NCI-H345 (cell line): ENCODE measurements around the gene ZNF212.

Source experiments
- DNase-seq: peaks from one replicate; lab custom pipeline; 2025; lab: John Stamatoyannopoulos, UW

The ZNF212 gene

DNA sequence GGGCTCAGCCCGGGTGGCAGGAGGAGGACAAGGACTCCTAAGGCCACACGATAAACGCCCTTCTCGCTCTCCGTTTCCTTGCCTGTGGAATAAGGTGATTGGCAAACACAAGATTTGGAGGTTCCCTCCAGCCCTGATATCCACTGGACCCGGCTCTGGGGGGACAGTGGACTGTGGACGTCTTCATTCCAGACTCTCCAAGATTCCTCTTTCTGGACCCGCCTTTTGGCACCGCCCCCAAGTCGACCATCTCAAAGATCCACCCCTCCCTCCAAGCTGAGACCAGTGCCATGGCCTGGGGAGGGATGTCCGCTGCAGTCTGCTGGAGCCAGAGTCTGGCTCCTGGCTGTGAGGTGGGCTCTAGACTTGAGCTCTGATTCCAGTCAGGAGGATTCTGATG, 46.2 kb downstream of the ZNF212 start:
- no peak for DNase-seq

DNA sequence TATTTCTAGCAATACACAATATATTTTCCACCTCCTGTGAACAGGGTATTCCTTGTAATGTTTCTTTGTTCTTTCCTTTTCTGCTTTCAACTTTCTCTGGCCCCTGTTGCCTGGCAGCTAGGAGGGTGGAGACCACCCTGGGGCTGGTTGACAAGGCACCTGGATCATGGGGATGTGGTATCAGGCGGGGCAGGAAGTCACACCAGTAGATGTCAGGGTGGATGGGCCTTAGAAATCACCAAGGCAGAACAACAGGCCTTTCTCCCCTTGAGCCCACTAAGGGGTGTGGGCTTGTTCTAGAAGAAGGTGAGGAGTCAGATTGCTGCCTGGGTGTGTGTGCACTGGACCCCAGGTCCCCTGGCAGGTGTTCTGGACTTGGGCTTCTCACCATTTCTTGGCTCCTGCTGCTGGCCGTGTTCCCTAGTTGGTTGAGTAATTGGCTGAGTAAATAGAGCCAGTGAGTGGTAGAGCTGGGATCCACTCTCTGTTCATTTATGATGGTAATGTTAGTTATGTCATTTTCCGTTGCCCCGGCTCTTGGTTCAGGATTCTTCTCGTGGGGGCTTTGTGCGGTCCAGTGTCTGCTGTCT, 47.5 kb downstream of the ZNF212 start:
- DNase-seq: no peak

DNA sequence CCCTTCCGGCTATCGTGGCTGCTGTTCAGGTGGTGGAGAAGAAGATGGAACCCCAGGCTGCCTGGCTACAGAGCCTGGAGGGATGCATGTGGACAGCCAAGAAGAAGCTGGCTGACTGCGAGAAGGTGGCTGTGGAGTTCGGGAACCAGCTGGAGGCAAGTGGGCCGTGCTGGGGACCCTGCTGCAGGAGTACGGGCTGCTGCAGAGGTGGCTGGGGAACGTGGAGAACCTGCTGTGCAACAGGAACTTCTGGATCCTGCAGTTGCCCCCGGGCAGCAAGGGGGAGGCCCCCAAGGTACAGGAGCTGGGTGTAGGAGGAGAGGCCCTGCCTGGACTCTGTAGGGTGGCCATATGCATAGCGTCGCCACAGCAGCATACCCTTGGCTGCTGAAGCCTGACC, 48.2 kb downstream of the ZNF212 start:
- DNase-seq: no peak

DNA sequence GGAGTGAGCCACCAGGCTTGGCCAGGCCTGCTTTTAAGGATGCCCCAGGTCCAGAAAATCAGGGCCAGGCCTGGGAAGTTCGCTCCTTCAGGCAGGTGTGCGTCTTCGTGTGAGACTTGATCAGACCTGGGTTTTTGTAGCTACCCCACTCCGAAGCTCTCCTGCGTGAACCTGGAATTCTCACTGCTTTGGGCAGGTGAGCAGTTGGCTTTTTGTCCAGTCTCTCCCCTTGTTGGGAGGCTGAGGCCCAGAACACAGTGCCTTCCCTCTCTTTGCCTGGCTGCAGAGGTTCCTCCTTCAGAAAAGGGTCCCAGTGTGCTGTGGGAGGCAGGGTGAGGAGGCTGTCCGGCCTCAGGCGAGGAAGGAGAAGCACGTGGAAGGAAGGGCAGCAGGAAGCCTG, 49.8 kb downstream of the ZNF212 start:
- no peak for DNase-seq

DNA sequence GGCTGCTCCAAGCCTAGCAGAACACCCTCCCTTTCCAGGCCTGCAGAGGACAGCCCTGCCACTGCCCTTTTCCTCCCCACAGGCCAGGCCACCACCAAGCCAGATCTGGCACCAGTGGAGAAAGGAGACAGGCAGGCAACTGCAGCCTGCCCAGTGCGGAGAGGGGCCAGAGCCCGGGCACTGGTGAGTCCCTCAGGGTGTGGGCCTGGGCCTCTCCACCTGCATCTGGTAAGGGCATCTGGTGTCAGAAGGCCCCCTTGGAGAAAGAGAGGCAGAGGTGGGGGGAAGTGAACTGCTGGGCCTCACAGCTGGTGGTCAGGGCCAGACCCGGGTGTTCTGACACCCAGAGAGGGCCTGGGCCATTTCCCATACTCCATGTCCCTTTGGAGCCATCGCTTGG, 50.4 kb downstream of the ZNF212 start:
- no peak for DNase-seq

DNA sequence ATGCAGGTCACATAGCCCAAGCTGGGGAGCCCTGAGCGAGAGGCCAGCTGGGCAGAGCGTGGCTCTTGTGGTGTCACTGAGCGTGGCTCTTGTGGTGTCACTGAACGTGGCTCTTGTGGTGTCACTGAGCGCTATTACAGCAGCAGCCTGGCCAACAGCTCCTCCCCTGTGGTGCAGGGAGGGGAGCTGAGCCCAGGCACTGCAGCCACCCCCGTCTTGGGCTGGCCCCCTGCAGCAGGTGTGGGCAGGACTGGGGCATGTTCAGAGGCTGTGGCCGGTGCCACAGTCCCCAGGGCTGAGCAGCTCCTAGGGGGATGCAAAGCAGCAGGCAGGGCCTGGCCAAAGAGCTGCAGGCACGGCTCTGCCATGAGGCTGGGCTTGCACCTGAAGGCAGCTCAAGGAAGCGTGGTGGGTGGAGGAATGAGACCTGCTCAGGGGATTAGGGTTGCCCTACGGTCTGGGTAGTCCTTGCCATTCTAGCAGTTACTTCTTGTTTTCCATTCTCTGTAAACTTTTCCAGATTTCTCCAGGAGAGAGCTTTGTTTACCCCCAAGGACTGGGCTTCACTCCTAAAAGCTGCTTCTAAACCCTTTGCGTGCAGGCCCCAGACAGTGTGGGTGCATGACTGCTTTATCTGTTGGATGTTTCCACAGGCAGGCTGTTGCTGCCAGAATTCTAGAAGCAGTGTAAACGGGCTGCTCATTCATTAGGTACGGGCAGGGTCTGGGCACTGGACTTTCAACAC, 51.8 kb downstream of the ZNF212 start:
- DNase-seq: no peak

DNA sequence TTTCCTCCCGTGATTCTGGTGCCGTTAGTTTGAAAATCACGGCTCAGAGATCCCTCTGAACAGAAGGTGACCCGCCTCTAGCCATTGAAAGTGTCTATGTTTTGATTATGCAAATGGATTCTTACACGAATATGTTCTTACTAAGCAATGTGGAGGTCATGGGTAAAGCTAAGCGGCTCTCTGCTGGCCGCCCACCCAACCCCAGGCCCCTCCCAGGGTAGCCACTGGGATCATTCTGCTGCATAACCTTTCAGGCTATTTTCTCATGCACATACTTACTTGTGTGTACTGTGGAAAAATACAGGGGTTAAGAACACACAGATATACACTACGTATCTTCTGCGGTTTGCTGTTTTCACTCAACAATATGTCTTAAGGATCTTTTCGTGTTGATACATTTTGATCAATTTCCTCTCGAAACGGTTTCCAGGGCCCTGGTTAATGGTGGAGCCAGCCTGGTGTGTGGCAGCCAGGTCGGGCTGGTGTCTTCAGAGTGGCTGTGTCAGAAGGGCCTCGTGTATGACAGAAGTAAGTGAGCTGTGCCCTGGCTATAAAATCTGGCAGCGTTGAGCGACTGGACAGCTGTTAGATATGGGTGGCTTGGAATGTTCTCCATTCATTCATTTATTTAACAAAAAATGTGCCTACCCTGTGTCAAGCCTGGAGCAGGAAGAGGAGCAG, 52.5 kb downstream of the ZNF212 start:
- no peak for DNase-seq

DNA sequence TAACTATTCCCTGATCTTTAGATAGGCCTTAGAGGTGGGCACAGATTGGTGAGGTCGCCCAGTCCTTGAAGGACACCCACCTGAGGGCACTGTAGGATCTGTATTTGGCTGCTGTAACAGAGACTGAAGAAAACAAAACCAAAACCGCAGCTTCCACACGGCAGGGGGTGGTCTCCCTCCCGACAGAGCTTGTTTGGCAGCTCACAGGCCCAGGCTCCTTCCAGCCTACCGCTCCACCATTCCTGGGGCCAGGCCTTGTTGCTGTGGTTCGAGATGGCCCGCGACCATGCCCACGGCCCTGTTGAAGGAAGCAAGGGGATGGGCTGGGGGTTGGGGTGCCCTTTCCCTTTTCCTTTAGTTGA, 53.0 kb downstream of the ZNF212 start:
- no peak for DNase-seq

DNA sequence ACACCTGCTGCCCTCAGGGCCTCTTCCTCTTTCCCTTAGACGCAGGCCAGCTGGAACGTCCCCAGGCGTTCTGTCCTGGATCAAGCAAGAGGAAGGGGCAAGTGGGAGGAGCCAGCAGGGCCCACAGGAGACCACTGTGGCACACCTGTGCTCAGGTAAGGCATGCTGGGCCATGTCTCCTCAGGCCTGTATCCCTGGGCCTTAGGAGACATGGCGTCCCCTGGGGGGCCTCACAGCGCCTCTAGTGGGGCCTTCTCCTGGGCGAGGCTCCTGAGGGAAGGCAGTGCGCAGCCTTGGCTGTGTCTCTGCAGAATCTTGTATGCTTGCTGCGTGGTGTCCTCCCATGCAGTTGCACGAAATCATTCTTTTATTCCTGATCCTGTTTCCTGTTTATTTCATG, 53.9 kb downstream of the ZNF212 start:
- no peak for DNase-seq

DNA sequence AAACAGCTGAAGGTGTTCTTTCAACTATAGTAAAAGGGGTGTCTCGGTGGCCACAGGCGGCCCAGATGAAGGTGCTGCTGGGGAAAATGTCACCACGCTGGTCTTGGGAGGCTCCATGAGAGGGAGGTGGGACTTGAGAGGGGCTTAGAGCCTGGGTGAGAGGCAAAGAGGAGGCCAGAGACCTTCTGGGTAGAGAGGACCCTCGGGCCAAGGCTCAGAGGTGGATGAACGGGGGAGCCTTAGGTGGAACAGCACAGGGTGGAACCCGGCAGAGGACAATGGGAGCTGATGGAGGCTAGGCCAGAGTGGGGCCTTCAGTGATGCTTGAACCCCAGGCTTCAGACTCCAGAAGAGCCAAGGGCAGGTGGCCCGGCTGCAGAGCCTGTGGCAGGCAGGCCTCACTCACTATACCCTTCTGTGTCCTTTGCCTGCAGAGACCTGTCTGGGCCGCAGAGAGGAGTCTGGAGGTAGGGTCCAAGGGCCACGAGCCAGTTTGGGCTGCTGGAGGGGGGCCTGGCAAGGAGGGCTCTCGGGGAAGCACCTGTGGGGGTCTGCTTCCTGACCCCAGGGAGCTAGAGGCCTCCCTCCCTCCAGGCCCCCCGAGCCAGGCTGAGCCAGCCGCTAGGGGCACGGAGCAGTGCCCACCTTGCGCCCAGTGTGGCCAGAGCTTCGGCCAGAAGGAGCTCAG, 54.6 kb downstream of the ZNF212 start:
- DNase-seq: no peak

DNA sequence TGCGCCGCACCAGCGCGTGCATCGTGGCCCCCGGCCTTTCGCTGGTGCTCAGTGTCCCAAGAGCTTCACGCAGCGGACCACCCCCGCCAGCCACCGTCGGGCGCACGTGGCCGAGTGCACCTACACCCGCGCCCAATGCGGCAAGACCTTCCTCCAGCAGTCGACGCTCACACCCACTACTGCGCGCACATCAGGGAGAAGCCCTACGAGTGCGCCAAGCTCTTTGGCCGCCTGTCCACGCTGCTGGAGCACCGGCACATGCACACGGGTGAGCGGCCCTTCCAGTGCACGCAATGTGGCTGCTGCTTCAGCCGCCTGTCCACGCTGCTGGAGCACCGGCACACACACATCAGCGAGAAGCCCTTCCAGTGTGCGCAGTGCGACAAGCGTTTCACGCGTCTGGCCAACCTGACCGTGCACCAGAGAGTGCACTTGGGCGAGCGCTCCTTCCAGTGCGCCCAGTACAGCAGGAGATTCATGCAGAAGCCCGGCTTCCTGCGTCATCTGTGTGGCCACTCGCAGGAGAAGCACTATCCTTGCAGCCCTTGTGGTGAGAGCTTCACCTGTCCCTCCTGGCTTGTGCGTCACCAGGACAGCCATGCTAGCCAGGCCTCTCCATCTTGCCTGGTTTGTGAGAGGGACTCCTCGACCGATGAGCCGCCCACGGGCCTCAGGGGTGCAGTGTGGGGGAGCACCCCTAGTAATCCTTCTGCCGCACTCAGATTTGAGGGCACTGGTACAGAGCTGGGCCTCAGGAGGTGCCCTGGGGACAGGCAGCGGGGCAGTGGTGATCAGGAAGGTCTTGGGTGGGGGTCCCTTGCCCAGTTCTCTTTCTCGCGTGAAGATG, 55.4 kb downstream of the ZNF212 start:
- no peak for DNase-seq

DNA sequence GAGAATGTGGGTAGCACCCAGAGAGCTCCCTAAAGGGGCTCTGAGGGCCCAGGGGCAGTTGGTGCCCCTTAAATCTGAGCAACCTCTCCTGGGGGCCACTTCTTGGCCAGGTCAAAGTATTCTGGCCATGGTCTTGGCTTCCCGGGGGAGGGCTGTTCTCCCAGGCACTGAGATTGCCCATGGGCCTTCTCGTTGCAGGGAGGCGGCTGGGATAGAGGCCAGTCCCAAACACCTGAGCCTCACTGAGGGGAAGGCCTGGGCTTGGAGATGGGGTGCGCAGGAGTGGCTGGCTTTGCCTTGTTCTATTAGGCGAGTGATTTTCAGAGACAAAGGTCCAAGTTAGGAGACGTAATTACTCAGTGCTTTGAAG, 56.0 kb downstream of the ZNF212 start:
- no peak for DNase-seq

DNA sequence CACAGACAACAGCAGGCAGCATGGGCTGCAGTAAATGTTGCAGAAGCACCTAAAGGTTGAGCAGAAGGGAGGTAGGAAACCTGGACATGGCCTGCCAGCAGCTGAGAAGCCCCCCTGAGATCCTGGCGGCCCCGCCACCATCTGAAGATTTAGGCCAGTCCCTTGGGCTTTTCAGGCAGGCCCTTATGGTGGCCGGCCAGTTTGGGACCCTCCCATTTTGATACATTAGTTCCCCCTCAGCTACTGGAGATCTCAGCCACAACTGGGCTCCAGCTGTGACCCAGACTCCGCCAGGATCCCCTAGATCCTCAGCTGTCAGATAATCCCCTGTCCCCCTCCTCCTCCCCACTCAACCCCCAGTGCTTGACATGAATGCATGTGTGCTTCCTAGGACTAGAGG, 56.9 kb downstream of the ZNF212 start:
- DNase-seq: no peak

DNA sequence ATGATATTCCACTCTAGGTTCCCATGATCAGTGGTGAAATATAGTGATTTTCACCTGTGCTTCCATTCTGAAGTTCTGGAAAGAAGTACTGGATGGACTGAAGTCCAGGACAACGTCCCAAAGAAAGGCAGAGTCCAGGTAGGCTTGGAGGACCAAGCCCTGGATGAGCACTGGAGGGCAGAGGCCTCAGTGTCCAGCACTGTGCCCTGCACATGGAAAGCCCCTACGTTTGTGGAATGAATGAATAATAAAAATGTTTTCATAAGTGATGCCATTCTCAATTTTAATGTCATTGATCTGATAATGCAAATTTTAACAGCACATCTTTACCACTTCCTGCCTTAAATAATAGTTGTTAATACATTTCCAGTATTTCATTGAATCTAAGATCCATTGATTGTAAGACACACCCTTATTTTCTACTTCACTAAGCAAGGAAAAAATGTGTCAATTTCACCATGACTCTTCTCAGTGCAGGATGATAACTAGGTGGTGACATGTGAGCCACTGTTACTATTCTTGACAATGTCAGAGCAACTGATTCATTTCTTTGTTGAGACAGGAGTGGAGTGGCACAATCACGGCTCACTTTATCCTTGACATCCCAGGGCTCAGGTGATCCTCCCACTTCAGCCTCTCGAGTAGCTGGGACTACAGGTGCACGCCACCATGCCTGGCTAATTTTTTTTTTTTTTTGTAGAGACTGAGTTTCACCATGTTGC, 57.7 kb downstream of the ZNF212 start:
- DNase-seq: no peak

DNA sequence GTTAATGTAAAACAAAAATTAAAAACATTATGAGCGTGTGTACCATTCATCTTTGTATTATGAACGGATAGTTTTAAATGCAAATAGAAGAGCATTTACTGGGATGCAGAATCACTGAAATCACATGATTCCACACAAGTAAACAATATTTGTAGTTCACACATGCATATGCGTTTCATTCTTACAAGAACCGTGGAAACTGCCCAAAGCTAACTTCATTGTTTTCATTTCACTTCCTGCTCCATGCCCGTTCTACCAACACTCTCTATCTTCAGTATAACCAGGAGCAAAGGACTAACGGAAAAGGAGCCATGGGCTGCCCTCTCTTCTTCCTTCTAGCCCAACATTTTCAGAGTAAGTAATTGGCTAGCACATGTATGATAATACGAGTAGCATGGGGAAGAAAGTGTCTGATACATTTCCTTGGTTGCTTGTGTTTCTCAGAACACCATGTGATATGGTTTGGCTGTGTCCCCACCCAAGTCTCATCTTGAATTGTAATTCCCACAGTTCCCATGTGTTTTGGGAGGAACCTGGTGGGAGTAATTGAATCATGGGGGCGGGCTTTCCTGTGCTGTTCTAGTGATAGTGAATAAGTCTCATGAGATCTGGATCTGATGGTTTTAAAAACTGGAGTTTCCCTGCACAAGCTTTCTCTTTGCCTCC, 61.3 kb downstream of the ZNF212 start:
- no peak for DNase-seq

DNA sequence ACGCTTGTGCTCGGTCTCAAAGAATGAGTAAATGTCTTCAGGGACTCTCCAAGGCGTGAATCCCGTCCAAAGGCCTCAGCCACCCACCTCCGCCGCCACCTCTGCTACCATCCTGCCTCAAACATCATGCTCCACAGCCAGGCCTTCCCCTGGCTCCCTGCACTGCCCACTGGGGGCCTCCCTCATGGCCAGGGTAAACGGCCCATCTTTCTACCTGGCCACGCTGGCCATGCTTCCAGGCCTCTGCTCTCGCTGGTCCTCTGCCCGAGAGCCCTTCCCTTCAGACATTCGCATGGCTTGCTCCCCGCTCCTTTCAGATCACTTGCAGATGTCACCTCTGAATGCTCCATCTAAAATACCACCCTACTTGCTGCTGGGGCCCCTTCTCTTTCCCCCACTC, 62.8 kb downstream of the ZNF212 start:
- no peak for DNase-seq

DNA sequence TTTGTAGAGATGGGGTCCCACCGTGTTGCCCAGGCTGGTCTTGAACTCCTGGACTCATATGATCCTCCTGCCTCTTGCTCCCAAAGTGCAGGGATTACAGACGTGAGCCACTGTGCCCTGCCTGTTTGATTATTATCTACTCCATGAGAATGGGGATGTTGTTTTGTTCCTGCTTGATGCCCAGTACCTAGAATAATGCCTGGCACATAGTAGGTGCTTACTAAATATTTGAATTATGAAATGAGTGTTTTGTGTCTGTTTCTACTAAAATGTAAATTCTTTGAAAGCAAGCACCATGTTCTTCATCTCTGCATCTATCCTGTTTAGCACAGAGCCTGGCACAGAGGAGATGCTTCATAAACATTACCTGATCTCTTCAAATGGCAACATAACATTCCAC, 63.4 kb downstream of the ZNF212 start:
- DNase-seq: no peak

DNA sequence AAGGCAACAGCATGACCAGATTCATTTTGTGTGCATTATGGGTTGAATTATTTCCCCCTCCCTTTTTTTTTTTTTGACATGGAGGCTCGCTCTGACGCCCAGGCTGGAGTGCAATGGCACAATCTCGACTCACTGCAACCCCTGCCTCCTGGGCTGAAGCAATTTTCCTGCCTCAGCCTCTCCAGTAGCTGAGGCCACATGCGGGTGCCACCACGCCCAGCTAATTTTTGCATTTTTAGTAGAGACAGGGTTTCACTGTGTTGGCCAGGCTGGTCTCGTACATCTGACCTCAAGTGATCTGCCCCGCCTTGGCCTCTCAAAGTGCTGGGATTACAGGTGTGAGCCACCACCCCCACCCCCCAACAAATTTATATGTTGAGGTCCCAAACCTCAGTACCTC, 64.6 kb downstream of the ZNF212 start:
- DNase-seq: no peak
